ENCODE data around the gene SURF1. TPM values are rescaled to one million over a fixed set of nuclear protein-coding genes. Genes with fewer than 3 reads are reported as not detected.

SURF1 gene
- total and polyA plus RNA-seq, 9 of the 15 experiments (the other 6 are each of a cell fraction or from before 2014, with no cell fraction given), result 16.1 to 31.3 (median 20.9) TPM

DNA sequence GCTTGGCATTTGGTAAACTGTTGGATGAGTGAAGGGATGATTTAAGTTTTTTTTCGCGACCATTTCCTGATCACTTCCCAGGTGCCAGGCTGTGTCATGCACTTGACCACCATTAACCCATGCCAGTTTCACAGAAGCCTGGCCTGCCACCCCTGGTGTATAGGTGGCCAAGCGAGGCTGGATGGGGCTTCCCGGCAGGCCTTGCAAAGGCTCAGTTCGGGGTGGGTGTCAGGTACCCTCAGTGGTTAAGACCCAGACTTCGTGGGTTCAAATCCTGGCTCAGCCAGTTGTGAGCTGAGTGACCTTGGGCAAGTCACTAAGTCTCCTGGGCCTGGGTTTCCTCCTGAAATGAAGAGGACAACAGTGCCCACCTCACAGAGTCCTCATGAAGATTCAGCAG lies 10.7 kb downstream of the SURF1 start:
- H3K9me1 ChIP-seq (ENCODE audit: control insufficient read depth, insufficient read depth, low read length), result peaks cover 3% of the 10 kb centered on the region
- no peak overlapping the region for H3K27ac ChIP-seq (ENCODE audit: extremely low read depth, low read depth, low read length)
- H3K27me3 ChIP-seq (ENCODE audit: control insufficient read depth in 2 of 2, insufficient read depth in 2 of 2, low read length in 2 of 2), result no peaks in the 10 kb centered on the region
- peaks cover 16 to 47% of the 10 kb centered on the region in 2 experiments; a peak in 4 of 5 replicates for H3K4me1 ChIP-seq (replicated peaks in 1 of 2; ENCODE audit: control insufficient read depth in 2 of 2, insufficient read depth in 2 of 2, low read length in 2 of 2)
- in situ Hi-C loops (cut with MboI) (no loop called here), intact Hi-C loops (cut with micrococcal nuclease) (no loop called here)
- H3K9ac ChIP-seq (ENCODE audit: insufficient read depth in 1 of 2, low read depth in 2 of 2, low read length in 2 of 2), result peak overlapping the region in 1 of 2 experiments; percentile 73; a peak in 1 of 4 replicates
- peaks cover 77% of the 10 kb centered on the region for H3K36me3 ChIP-seq (ENCODE audit: control insufficient read depth, insufficient read depth, low read length)
- no peak for FAIRE-seq
- ChIA-PET POLR2A (interaction anchor here (0.7 to 3.3 kb wide), 4 partner anchors 15 to 477 kb away, joined by 3 to 16 read pairs (median 4); no protein-coding TSS in a partner anchor), CTCF (ENCODE audit: low intra/inter-chr PET ratio) (no interaction called here)
- no peak for DNase-seq (ENCODE audit: extremely low read depth in 1 of 4, low spot score in 3 of 4)
- 97% methylated on average over 4 of the region's 6 CpGs for WGBS (ENCODE audit: insufficient coverage, low coverage, missing lambda C conversion rate)
- peaks cover 53% of the 10 kb centered on the region for H3K79me2 ChIP-seq (ENCODE audit: control insufficient read depth, insufficient read depth, low read length)
- ATAC-seq, result no peak
- no peak overlapping the region for H3K4me2 ChIP-seq (ENCODE audit: insufficient read depth, low read length)
- BruUV-seq (replicated peaks), result no TSS peak
- H3K9me3 ChIP-seq (replicated peaks; ENCODE audit: control insufficient read depth, insufficient read depth, low read depth, low read length), result no peaks in the 10 kb centered on the region
- H3K4me3 ChIP-seq, result no peak overlapping the region
- peaks cover 17% of the 10 kb centered on the region for H4K20me1 ChIP-seq (replicated peaks; ENCODE audit: control insufficient read depth, insufficient read depth, low read length)
- no peak overlapping the region for H2AFZ ChIP-seq (ENCODE audit: low read depth, low read length)
- TF ChIP-seq, protein P1, sequence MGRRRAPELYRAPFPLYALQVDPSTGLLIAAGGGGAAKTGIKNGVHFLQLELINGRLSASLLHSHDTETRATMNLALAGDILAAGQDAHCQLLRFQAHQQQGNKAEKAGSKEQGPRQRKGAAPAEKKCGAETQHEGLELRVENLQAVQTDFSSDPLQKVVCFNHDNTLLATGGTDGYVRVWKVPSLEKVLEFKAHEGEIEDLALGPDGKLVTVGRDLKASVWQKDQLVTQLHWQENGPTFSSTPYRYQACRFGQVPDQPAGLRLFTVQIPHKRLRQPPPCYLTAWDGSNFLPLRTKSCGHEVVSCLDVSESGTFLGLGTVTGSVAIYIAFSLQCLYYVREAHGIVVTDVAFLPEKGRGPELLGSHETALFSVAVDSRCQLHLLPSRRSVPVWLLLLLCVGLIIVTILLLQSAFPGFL (CRISPR knock-in tag; IDR thresholded peaks at IDR 0.05), result no peak
- TF ChIP-seq VEZF1 (CRISPR knock-in tag; IDR thresholded peaks at IDR 0.05), result no peak
- TF ChIP-seq MTA2 (IDR thresholded peaks at IDR 0.05; ENCODE audit: low read depth), result no peak
- TF ChIP-seq, protein P2, sequence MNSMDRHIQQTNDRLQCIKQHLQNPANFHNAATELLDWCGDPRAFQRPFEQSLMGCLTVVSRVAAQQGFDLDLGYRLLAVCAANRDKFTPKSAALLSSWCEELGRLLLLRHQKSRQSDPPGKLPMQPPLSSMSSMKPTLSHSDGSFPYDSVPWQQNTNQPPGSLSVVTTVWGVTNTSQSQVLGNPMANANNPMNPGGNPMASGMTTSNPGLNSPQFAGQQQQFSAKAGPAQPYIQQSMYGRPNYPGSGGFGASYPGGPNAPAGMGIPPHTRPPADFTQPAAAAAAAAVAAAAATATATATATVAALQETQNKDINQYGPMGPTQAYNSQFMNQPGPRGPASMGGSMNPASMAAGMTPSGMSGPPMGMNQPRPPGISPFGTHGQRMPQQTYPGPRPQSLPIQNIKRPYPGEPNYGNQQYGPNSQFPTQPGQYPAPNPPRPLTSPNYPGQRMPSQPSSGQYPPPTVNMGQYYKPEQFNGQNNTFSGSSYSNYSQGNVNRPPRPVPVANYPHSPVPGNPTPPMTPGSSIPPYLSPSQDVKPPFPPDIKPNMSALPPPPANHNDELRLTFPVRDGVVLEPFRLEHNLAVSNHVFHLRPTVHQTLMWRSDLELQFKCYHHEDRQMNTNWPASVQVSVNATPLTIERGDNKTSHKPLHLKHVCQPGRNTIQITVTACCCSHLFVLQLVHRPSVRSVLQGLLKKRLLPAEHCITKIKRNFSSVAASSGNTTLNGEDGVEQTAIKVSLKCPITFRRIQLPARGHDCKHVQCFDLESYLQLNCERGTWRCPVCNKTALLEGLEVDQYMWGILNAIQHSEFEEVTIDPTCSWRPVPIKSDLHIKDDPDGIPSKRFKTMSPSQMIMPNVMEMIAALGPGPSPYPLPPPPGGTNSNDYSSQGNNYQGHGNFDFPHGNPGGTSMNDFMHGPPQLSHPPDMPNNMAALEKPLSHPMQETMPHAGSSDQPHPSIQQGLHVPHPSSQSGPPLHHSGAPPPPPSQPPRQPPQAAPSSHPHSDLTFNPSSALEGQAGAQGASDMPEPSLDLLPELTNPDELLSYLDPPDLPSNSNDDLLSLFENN (IDR thresholded peaks at IDR 0.05; ENCODE audit: low read depth in 2 of 2, low read length in 2 of 2), result no peak
- no peak for TF ChIP-seq KHSRP (IDR thresholded peaks at IDR 0.05)
- TF ChIP-seq, protein P3, sequence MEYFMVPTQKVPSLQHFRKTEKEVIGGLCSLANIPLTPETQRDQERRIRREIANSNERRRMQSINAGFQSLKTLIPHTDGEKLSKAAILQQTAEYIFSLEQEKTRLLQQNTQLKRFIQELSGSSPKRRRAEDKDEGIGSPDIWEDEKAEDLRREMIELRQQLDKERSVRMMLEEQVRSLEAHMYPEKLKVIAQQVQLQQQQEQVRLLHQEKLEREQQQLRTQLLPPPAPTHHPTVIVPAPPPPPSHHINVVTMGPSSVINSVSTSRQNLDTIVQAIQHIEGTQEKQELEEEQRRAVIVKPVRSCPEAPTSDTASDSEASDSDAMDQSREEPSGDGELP (CRISPR knock-in tag; IDR thresholded peaks at IDR 0.05; ENCODE audit: borderline replicate concordance), result no peak
- TF ChIP-seq ZNF124 (CRISPR knock-in tag; IDR thresholded peaks at IDR 0.05), result no peak
- TF ChIP-seq SRSF9 (IDR thresholded peaks at IDR 0.05; ENCODE audit: borderline replicate concordance, low read depth, low read length), result no peak
- no peak for TF ChIP-seq ZNF551 (CRISPR knock-in tag; IDR thresholded peaks at IDR 0.05)
- no peak for TF ChIP-seq KAT8 (IDR thresholded peaks at IDR 0.05; ENCODE audit: low read depth)
- no peak for TF ChIP-seq U2AF2 (optimal IDR thresholded peaks at IDR 0.05; ENCODE audit: low read depth, low read length)
- TF ChIP-seq SAFB (IDR thresholded peaks at IDR 0.05; ENCODE audit: borderline replicate concordance, low read depth, low read length), result no peak
- TF ChIP-seq MTA1 (IDR thresholded peaks at IDR 0.05; ENCODE audit: borderline replicate concordance), result no peak
- no peak for TF ChIP-seq ZNF589 (CRISPR knock-in tag; IDR thresholded peaks at IDR 0.05; ENCODE audit: low read depth)
